GM20431 (cell line): Measurements from ENCODE around the gene ITGB6.

ENCODE experiments used
- in situ Hi-C: fragments of 300-500 bp; cut with MseI, MboI; formaldehyde crosslinking; loops from one replicate; pipeline ENCODE4 v1.15.0; 2020; ENCODE audit warnings: low sequenced_read_pairs; ENCODE audit not compliant: unreplicated experiment

Gene ITGB6

DNA sequence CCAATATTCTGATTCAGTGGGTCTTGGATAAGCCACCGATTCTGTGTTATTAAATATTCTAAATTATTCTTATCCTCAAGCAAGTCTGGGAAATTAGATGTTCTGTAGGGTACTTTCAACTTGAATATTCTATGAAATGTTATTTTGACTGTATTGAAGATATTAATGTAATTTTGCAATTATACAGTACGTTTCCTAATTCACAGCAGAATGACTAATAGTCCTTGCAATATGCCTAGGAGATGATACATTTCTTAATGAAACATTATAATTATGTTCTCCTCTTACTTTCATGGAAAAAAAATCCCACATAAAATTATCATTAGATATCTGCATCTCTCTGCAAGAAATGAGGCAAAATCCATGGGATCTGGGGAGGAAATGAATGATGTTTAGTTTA is 91.4 kb downstream of the ITGB6 start:
- in situ Hi-C loops: loop anchor here (10.0 kb wide), 1 partner anchor 106 kb away; no protein-coding TSS in a partner anchor

DNA sequence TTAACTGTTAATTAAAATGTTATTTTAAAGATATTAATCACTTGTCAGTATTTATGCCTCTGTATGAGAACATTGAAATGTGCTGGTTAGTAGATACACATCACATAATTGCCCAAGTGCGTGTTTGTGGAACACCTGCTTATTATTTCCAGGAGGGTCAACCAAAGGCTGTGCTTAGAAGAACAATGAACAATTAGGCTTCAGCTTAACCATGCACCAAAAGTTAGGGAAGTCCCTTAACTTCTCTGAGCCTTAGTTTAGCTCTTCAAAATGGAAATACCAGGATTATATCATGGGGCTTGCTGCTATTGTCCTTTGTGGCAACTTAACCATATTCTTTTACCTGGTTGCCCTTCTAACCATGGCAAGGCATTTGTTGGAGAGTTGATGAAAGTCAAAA is 94.7 kb downstream of the ITGB6 start:
- in situ Hi-C loops: loop anchor here (10.0 kb wide), 1 partner anchor 109 kb away; no protein-coding TSS in a partner anchor

DNA sequence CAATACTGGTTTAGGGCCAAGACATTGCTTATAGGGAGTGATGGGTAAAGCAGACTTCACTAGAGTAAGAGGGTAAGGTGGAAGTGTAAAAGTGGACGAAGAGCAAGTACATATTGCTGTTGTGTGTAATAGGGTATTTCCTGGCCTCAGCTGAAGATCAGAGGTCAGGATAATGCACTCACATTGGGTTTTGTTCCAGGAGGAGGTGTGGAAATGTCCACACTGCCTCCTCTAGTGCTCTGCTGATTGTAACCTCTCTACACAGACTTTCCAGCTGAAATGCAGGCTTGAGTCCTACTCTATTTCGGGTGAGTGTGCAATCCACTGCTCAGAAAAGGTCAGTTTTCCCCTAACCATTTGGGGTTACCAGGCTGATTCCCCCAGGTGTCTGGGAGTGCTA is 96.0 kb downstream of the ITGB6 start:
- in situ Hi-C loops: loop anchor here (10.0 kb wide), 1 partner anchor 111 kb away; no protein-coding TSS in a partner anchor

DNA sequence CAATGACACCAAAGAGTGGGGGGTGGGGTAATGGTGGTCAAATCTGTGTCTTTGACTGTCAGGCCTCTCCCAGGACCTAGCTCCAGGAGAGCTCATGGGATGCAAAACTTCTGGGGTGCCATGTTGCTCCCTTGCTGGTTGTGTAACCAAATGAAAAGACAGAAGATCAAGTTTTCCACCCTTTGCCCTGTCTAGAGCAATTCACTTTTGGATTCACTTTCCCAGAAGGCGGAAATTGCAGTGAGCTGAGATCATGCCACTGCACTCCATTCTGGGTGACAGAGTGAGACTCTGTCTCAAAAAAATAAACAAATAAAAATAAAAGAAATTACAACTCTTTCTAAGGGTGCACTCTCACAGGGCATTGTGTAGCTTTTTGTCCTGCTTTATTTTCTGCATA is 102.7 kb downstream of the ITGB6 start:
- in situ Hi-C loops: no loop called here

DNA sequence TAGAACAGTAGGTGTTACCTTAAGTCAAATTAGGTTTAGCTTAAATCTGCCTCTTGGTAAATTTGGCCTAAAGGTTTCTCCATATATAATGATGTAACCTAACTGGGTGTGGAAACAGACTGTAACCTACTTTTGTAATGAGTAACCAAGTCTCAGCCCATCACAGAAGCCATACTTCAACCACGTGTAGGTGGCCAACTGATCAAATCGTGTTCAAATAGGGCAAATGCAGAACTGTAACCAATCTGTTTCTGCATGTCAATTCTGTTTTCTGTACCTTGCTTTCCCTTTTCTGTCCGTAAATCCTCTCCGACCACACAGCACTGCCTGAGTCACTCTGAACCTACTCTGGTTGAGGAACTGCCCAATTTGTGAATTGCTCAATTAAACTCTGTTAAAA is 103.7 kb downstream of the ITGB6 start:
- in situ Hi-C loops: no loop called here

- in situ Hi-C loops: no loop called here
These were observed 107.6 kb downstream of the ITGB6 start for GRCh38 chr2:160092445-160092844.

- in situ Hi-C loops: no loop called here
These were observed 108.7 kb downstream of the ITGB6 start for GRCh38 chr2:160091381-160091780.

DNA sequence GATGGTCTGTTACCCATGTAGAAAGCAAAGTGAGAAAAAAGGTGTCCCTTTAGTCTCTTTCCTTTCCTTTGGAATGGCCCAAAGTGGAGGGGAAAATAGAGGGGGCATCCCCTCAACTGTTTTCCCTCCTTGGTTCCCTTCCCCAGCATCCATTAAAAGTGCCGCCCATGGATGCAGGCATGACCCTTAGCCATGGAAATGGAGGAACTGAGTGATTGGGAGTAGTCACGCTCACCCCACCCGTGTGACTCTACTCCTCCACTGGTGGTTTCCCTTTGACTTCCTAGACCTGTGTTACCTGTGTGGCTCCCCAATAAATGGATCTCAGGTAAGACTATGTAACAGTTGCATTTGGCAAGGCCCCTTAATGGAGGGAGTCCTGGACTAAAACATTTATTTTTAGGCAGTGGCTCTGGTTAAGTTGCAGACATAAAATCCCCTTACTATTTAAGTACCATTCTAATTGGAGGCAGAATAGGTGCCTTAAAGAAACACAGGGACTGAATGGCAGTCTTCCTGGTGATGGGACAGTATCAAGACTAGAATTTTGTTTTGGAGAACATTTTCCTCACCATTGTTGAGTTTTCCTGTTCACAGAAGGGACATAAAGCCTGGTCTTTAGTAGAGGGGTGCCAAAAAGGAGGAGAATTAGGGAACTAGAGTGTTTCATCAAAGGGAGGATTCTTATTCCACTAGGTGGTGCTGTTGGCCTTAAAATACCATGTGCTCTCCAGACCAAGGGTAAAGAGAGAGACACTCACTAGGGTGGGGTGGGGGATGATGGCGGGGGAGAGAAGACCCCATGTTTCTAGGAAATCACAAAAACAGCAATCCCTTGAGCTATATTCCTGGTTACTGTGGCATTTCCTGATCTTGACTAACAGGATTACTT is 112.0 kb downstream of the ITGB6 start:
- in situ Hi-C loops: no loop called here

- in situ Hi-C loops: no loop called here
These were observed 114.4 kb downstream of the ITGB6 start for GRCh38 chr2:160085662-160086061.

DNA sequence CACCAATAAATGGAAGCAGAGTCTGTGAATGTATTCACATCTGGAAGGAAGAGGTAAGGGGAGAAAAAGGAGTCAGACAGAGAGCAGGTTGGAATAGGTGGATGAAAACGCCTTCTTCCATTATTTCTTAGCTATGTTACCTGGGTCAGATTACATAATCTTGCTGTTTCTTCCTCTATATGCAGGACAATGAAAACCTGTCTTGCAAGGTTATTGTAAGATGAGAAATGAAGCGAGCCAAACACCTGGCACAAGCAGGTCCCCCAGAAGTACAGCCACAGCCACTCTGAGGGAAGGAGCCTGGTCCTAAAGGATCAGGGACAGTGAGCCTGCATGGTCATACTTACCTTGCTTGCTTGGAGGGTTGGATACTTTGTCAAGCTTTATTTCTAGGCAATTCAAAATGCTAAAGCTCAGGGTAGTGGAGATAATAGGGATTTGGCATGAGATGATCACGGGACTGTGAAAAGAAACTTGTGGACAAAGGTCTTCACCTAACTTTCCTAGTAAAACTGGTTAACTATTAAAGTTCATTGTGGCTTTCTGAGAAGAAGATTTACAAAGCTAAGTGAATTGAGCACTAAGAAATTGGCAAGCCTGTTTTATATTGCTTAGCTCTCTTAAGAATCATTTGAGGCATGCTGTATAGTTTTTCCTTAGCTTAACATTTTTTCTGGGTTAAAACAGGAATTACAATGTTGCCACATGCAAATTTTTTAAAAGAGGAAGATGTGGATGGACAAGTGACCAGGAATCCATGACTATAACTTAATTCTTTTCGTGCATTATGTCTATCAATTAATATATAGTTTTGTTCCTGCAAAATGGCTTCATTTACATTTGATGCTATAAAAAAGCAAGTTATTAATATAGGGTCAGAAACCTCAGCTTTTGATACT is 121.9 kb downstream of the ITGB6 start:
- in situ Hi-C loops: no loop called here

GRCh38 chr2:160076914-160077313 is 123.2 kb downstream of the ITGB6 start:
- in situ Hi-C loops: no loop called here

- in situ Hi-C loops: no loop called here
These were observed 123.8 kb downstream of the ITGB6 start for GRCh38 chr2:160076241-160076640.

DNA sequence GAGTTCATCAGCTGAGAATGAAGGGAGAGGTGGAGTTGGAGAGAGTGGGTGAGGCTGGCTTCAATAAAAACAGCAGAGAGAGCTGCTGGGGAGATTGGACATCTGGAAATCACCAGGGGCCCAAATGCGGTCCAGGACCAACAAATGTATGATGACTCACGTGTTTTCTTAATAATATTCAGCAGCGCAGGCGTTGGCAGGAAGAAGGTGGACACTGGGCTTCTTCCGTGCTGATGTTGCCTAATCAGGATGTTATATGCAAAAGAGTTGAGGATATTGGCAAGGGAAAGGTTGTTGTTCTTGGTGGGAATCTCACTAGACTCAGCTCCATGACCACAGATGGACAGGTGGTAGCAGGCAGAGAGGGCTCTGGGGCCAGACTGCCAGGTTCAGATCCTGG is 124.9 kb downstream of the ITGB6 start:
- in situ Hi-C loops: no loop called here

DNA sequence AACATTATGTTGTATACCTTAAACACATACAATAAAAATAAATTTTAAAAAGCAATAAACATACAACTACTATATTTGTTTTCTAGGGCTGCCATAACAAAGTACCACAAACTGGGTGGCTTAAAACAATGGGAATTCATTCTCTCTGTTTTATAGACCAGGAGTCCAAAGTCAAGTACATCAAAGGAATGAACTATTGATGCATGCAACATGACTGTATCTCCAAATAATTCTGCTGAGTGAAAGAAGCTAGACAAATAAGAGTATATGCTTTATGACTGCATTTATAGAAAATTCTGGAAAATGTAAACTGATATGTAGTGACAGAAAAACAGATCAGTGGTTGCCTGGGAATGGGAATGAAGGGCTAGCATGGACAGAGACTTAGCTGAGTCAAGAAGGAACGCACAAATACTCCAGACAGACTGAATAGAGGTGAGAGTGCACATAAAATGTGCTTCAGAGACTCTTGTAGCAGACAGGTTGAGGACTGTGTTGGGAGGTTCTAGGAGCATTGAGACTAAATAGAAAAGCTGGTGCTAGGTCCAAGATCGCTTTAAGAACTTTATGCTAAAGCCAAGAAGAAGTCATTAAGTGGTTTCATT is 126.7 kb downstream of the ITGB6 start:
- in situ Hi-C loops: no loop called here

GRCh38 chr2:160068906-160069305 is 131.2 kb downstream of the ITGB6 start:
- in situ Hi-C loops: no loop called here

DNA sequence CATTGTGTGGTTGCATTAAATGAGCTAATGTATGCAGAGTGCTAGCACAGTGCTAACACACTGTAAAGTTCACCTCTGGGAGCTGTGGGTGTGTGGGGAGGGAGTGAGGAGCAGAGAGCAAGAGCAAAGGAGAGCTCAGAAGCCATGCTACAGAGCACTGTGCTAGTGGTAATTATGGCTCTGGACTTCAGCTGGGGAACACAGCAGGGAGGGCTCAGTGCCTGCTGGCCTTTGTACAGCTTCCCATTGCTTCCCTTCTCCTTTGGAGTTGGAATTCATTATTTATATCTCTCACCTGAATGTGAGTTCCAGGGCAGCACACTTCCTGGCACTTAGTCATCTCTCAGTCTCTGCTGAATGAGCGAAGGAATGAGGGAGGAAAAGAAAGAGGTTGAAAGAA is 135.2 kb downstream of the ITGB6 start:
- in situ Hi-C loops: no loop called here

DNA sequence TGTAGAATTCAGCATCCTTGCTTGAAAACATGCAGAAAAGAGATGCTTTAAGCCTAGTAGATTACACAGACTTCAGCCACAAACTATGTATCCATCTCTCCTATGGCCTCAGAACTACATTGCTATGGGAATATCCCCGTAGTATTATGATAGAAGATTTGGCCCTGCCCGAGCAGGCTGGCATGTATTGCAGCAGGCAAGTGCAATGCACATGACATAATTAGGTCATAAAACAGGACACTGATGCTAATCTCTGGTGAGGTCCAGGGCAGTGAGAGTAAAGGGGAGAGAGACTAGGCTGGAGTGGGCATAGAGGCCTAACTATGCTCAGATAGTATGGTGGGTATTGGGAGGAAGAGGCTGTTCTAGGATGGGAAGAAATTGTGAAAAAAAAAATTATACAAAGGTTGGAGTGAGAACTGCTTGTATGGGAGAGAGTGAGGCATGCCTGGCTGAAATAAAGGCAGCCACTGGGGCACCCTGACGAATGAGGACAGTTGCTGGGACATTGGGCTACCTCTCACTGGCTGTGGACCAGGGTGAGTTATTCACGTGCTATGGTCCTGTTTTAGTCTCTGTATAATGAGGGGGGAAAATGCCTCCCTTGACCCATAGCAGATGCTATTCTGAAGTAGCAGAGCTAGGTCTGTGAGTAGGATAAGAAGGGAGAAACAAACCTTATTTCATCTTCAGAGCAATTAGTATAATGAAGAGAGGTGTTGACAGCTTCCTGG is 136.0 kb downstream of the ITGB6 start:
- in situ Hi-C loops: no loop called here

- in situ Hi-C loops: no loop called here
These were observed 136.8 kb downstream of the ITGB6 start for GRCh38 chr2:160063271-160063670.

- in situ Hi-C loops: no loop called here
These were observed 137.6 kb downstream of the ITGB6 start, which contains the start of gene PLA2R1 for GRCh38 chr2:160062292-160063005. Gene PLA2R1 (minus strand): TSS chr2:160062615. CDS start chr2:160062403, 212 bp downstream.
